ENCODE results near the gene KRTAP10-11.

- TF ChIP-seq CTCF (IDR thresholded peaks at IDR 0.05): no peak
- no peak for TF ChIP-seq EZH2 (IDR thresholded peaks at IDR 0.05)
Measured at GRCh38 chr21:44654576-44655175, 8.5 kb downstream of the KRTAP10-11 start, which contains the start of gene KRTAP12-4.
